CD14-positive monocyte (primary cell): ENCODE data around the gene ISL1. TPM values are rescaled to one million over a fixed set of nuclear protein-coding genes. Genes with fewer than 3 reads are reported as not detected.

Experiments used
- DNase-seq, 3 donors: peaks; one replicate each; pipeline ENCODE4 v3.0.0-alpha.2; 2011 to 2022
- H2AFZ ChIP-seq: 2 replicates; pipeline ENCODE4 v1.6.0; 2012; ENCODE audit warnings: mild to moderate bottlenecking, low read depth, low read length, inconsistent platforms; ENCODE audit not compliant: insufficient read depth, poor library complexity, severe bottlenecking
- H3K27ac ChIP-seq, 2 donors: 1 replicate in 1 of 2; 2 replicates in 1 of 2; pipeline ENCODE4 v1.5.1; 2012 to 2013; ENCODE audit warnings: low read length in 2 of 2, control low read depth in 1 of 2, inconsistent platforms in 1 of 2, low read depth in 1 of 2, mild to moderate bottlenecking in 1 of 2
- H3K27me3 ChIP-seq, 2 donors: one replicate each; pipeline versions ENCODE4 v1.6.0 to v1.6.1; 2011 to 2013; ENCODE audit warnings: low read length in 2 of 2; ENCODE audit not compliant: control insufficient read depth in 2 of 2, insufficient read depth in 2 of 2
- H3K36me3 ChIP-seq, 2 donors: replicated peaks in 1 of 2; 1 replicate in 1 of 2; 2 replicates in 1 of 2; pipeline versions ENCODE4 v1.5.1 to v1.6.1; 2012 to 2013; ENCODE audit warnings: low read length in 2 of 2, control low read depth in 1 of 2, inconsistent platforms in 1 of 2, mild to moderate bottlenecking in 1 of 2; ENCODE audit not compliant: insufficient read depth in 2 of 2, control insufficient read depth in 1 of 2
- H3K4me1 ChIP-seq, 2 donors: 1 replicate in 1 of 2; 2 replicates in 1 of 2; pipeline versions ENCODE4 v1.5.1 to v1.6.1; 2012 to 2013; ENCODE audit warnings: low read length in 2 of 2, control low read depth in 1 of 2, inconsistent platforms in 1 of 2, mild to moderate bottlenecking in 1 of 2, moderate library complexity in 1 of 2; ENCODE audit not compliant: insufficient read depth in 2 of 2, control insufficient read depth in 1 of 2
- H3K4me2 ChIP-seq: replicated peaks from 2 replicates; pipeline ENCODE3; 2012; ENCODE audit warnings: low read length, moderate library complexity, mild to moderate bottlenecking; ENCODE audit not compliant: poor library complexity, severe bottlenecking; ENCODE audit errors: extremely low read depth
- H3K4me3 ChIP-seq, 3 experiments: fragments of 200-600 bp in 1 of 3; sonication (generic) in 1 of 3; replicated peaks in 1 of 3; 1 replicate in 2 of 3; 2 replicates in 1 of 3; pipeline ENCODE4 v1.5.1; 2011 to 2013; ENCODE audit warnings: low read length in 3 of 3, mild to moderate bottlenecking in 3 of 3, control low read depth in 2 of 3, low read depth in 2 of 3, inconsistent platforms in 1 of 3, moderate library complexity in 1 of 3
- H3K79me2 ChIP-seq: 2 replicates; pipeline ENCODE4 v1.6.0; 2012; ENCODE audit warnings: mild to moderate bottlenecking, control low read depth, inconsistent platforms, low read length, moderate library complexity; ENCODE audit not compliant: insufficient read depth
- H3K9ac ChIP-seq: 2 replicates; pipeline ENCODE4 v1.6.0; 2017; ENCODE audit warnings: low read length, mild to moderate bottlenecking; ENCODE audit not compliant: insufficient read depth, poor library complexity, severe bottlenecking
- H3K9me3 ChIP-seq, 2 donors: replicated peaks in 1 of 2; 1 replicate in 1 of 2; 2 replicates in 1 of 2; pipeline versions ENCODE4 v1.5.1 to v1.6.1; 2012 to 2013; ENCODE audit warnings: low read length in 2 of 2, control low read depth in 1 of 2; ENCODE audit not compliant: control insufficient read depth in 1 of 2, insufficient read depth in 1 of 2
- H4K20me1 ChIP-seq: 2 replicates; pipeline ENCODE4 v1.6.0; 2012; ENCODE audit warnings: mild to moderate bottlenecking, low read length, control low read depth, moderate library complexity; ENCODE audit not compliant: insufficient read depth
- H3K27ac Mint-ChIP-seq, 7 donors: one replicate each; pipeline ENCODE4 v1.8.0; 2020; ENCODE audit warnings: mild to moderate bottlenecking in 7 of 7, mixed read lengths in 7 of 7, moderate library complexity in 6 of 7, inconsistent platforms in 2 of 7
- H3K27me3 Mint-ChIP-seq, 3 donors: one replicate each; pipeline ENCODE4 v1.8.0; 2021 to 2022; ENCODE audit warnings: low read depth in 3 of 3, mild to moderate bottlenecking in 3 of 3, mixed read lengths in 3 of 3, moderate library complexity in 3 of 3, inconsistent platforms in 1 of 3
- H3K36me3 Mint-ChIP-seq, 2 donors: one replicate each; pipeline ENCODE4 v1.8.0; 2020; ENCODE audit warnings: mixed read lengths in 2 of 2, inconsistent platforms in 1 of 2, mild to moderate bottlenecking in 1 of 2
- H3K4me1 Mint-ChIP-seq: one replicate; pipeline ENCODE4 v1.8.0; 2020; ENCODE audit warnings: mild to moderate bottlenecking, mixed read lengths
- H3K4me3 Mint-ChIP-seq, 2 donors: one replicate each; pipeline ENCODE4 v1.8.0; 2020; ENCODE audit warnings: mild to moderate bottlenecking in 2 of 2, mixed read lengths in 2 of 2, moderate library complexity in 1 of 2
- H3K9me3 Mint-ChIP-seq, 7 donors: one replicate each; pipeline ENCODE4 v1.8.0; 2020 to 2022; ENCODE audit warnings: mixed read lengths in 7 of 7, mild to moderate bottlenecking in 6 of 7, moderate library complexity in 6 of 7, inconsistent platforms in 2 of 7
- CTCF ChIP-seq: fragments of 200-600 bp; IDR thresholded peaks from one replicate; pipeline ENCODE4 v1.8.0; 2022; ENCODE audit warnings: antibody characterized with exemption, mild to moderate bottlenecking
- WGBS: methylation state at CpG from one replicate; pipeline ENCODE4 v1.1.5; 2013; ENCODE audit warnings: missing lambda C conversion rate; ENCODE audit not compliant: insufficient coverage; 5-methylcytosine and 5-hydroxymethylcytosine counted together
- intact Hi-C, 2 donors: fragments of 100-400 bp; cut with micrococcal nuclease; formaldehyde crosslinking; loops; one replicate each; pipeline versions ENCODE4 v1.15.0 to v1.15.1; 2023
- polyA plus RNA-seq, 3 donors: library from polyadenylated mRNA; depleted of rRNA in 1 of 3; unstranded in 2 of 3; stranded (reverse) in 1 of 3; fragments of 300-500 nt in 2 of 3; fragments of >200 nt in 1 of 3; fragmentation: Illumina TruSeq in 2 of 3; gene quantifications; 1 replicate in 2 of 3; 2 replicates in 1 of 3; pipeline ENCODE4 v1.2.3, GENCODE V29; 2012 to 2021

Gene ISL1
- polyA plus RNA-seq, 3 donors, result not detected

- Histone ChIP-seq H3K79me2 (no peaks in the 10 kb centered on the region), H3K4me1 (no peaks in the 10 kb centered on the region), H3K36me3 (no peaks in the 10 kb centered on the region), H3K27ac (no peak overlapping the region), H3K9ac (no peak overlapping the region), H4K20me1 (no peaks in the 10 kb centered on the region), H3K4me2 (no peak overlapping the region), H3K9me3 (peaks cover 13 to 45% of the 10 kb centered on the region in 2 donors), H3K27me3 (peaks cover 48 to 83% of the 10 kb centered on the region in 2 donors), H2AFZ (no peak overlapping the region), H3K4me3 (no peak overlapping the region)
- Mint-ChIP-seq H3K9me3 (peaks cover 0 to 36% (median 17%) of the 10 kb centered on the region in 7 donors), H3K27ac (no peak overlapping the region), H3K27me3 (peaks cover 61 to 87% (median 74%) of the 10 kb centered on the region in 3 donors), H3K4me1 (no peaks in the 10 kb centered on the region), H3K36me3 (no peaks in the 10 kb centered on the region), H3K4me3 (peak overlapping the region in 1 of 2 donors; percentile 87)
- no peak for DNase-seq
- no peak for TF ChIP-seq CTCF
- intact Hi-C loops, result no loop called here
- WGBS, result 5% methylated on average over 68 of the region's 68 CpGs
These were observed 6.6 kb downstream of the ISL1 start for GRCh38 chr5:51389577-51390463.

GRCh38 chr5:51391175-51391574, 7.9 kb downstream of the ISL1 start:
- H3K4me1 Mint-ChIP-seq, result no peaks in the 10 kb centered on the region
- H3K27me3 Mint-ChIP-seq, result peaks cover 53 to 87% (median 71%) of the 10 kb centered on the region in 3 donors
- TF ChIP-seq CTCF, result no peak
- no peak overlapping the region for H3K4me2 ChIP-seq
- WGBS, result 36% methylated on average over 5 of the region's 5 CpGs
- no peak overlapping the region for H2AFZ ChIP-seq
- H3K36me3 Mint-ChIP-seq, result no peaks in the 10 kb centered on the region
- H3K36me3 ChIP-seq, result no peaks in the 10 kb centered on the region
- H3K4me3 ChIP-seq, result no peak overlapping the region
- no peaks in the 10 kb centered on the region for H4K20me1 ChIP-seq
- H3K9me3 Mint-ChIP-seq, result peaks cover 0 to 34% (median 13%) of the 10 kb centered on the region in 7 donors
- H3K4me3 Mint-ChIP-seq, result peak overlapping the region in 1 of 2 donors; percentile 69
- H3K79me2 ChIP-seq, result no peaks in the 10 kb centered on the region
- no peaks in the 10 kb centered on the region for H3K4me1 ChIP-seq
- no peak overlapping the region for H3K27ac ChIP-seq
- DNase-seq, result no peak
- no peak overlapping the region for H3K9ac ChIP-seq
- peaks cover 41 to 83% of the 10 kb centered on the region in 2 donors for H3K27me3 ChIP-seq
- intact Hi-C loops, result no loop called here
- peak overlapping the region in 1 of 7 donors; percentile 64 for H3K27ac Mint-ChIP-seq
- peaks cover 16 to 41% of the 10 kb centered on the region in 2 donors for H3K9me3 ChIP-seq
